HG03457 (cell line): ENCODE data around the gene ZNF92.
"Not testable (repeated sequence)": the region's sequence is repeated elsewhere in the genome, so short reads cannot be mapped to it uniquely, and the experiment has no call there.

Source experiments
- ATAC-seq: cut with Tn5 transposase; IDR thresholded peaks from one replicate; pipeline ENCODE4 v1.9.1; 2021; ENCODE audit warnings: moderate number of reproducible peaks; ENCODE audit not compliant: unreplicated experiment

ZNF92 gene

GRCh38 chr7:65373608-65374351, at the start of gene ZNF92:
ZNF92 (plus strand) TSS chr7:65373855; CDS start chr7:65373998, 143 bp downstream.
- ATAC-seq = peak; percentile 100

GRCh38 chr7:65325793-65326432, 47.7 kb upstream of the ZNF92 start:
- ATAC-seq = no peak

GRCh38 chr7:65338346-65338745, 35.3 kb upstream of the ZNF92 start:
- no peak for ATAC-seq

GRCh38 chr7:65339257-65339656, 34.4 kb upstream of the ZNF92 start:
- ATAC-seq = no peak

GRCh38 chr7:65342723-65343629, 30.7 kb upstream of the ZNF92 start:
- no peak for ATAC-seq

GRCh38 chr7:65344541-65344940, 29.1 kb upstream of the ZNF92 start:
- ATAC-seq = not testable (repeated sequence)

GRCh38 chr7:65354263-65354662, 19.4 kb upstream of the ZNF92 start:
- ATAC-seq = no peak

- ATAC-seq = no peak
Observed at GRCh38 chr7:65369843-65370242, 3.8 kb upstream of the ZNF92 start.

GRCh38 chr7:65371468-65371867, 2.2 kb upstream of the ZNF92 start:
- ATAC-seq = no peak

GRCh38 chr7:65379318-65379717, 5.7 kb downstream of the ZNF92 start:
- no peak for ATAC-seq

- ATAC-seq = no peak
Observed at GRCh38 chr7:65381742-65382141, 8.1 kb downstream of the ZNF92 start.

- ATAC-seq = no peak
Observed at GRCh38 chr7:65382452-65382851, 8.8 kb downstream of the ZNF92 start.

- no peak for ATAC-seq
Observed at GRCh38 chr7:65387891-65388290, 14.2 kb downstream of the ZNF92 start.

GRCh38 chr7:65390588-65390987, 16.9 kb downstream of the ZNF92 start:
- peak; percentile 74 for ATAC-seq

GRCh38 chr7:65397730-65398142, 24.1 kb downstream of the ZNF92 start:
- no peak for ATAC-seq

GRCh38 chr7:65398671-65399070, 25.0 kb downstream of the ZNF92 start:
- ATAC-seq = not testable (repeated sequence)

- ATAC-seq = not testable (repeated sequence)
Observed at GRCh38 chr7:65399101-65399500, 25.4 kb downstream of the ZNF92 start.

- ATAC-seq = no peak
Observed at GRCh38 chr7:65404020-65404419, 30.4 kb downstream of the ZNF92 start.

GRCh38 chr7:65406706-65407105, 33.1 kb downstream of the ZNF92 start:
- ATAC-seq = not testable (repeated sequence)

GRCh38 chr7:65409363-65409762, 35.7 kb downstream of the ZNF92 start:
- ATAC-seq = no peak

- ATAC-seq = no peak
Observed at GRCh38 chr7:65411249-65411648, 37.6 kb downstream of the ZNF92 start.
